Activated CD4-positive, alpha-beta memory T cell treated with anti-CD3 and anti-CD28 coated beads for 36 hours (primary cell): ENCODE measurements around the gene IGFL1. TPM values are rescaled to one million over a fixed set of nuclear protein-coding genes. Genes with fewer than 3 reads are reported as not detected.
A peak's percentile ranks its signal among the peaks of the same experiment; 100 is the strongest.
"Not testable (repeated sequence)": the region's sequence is repeated elsewhere in the genome, so short reads cannot be mapped to it uniquely, and the experiment has no call there.

Source experiments
- CTCF ChIA-PET: fragments of 350-600 bp; sonication (Branson Sonifier 250); formaldehyde crosslinking; loops from one replicate; lab custom pipeline; 2021; ENCODE audit warnings: antibody characterized with exemption, inconsistent platforms; lab: Charles Lee
- POLR2A ChIA-PET: fragments of 350-600 bp; sonication (Branson Sonifier 250); formaldehyde crosslinking; loops from one replicate; lab custom pipeline; 2021; ENCODE audit warnings: antibody characterized with exemption; lab: Charles Lee
- DNase-seq: peaks from one replicate; pipeline ENCODE4 v3.0.0-alpha.2; 2020
- H3K27ac Mint-ChIP-seq: one replicate; pipeline ENCODE4 v1.8.0; 2021; ENCODE audit warnings: mixed read lengths
- H3K27me3 Mint-ChIP-seq: one replicate; pipeline ENCODE4 v1.8.0; 2021; ENCODE audit warnings: mixed read lengths
- H3K36me3 Mint-ChIP-seq: one replicate; pipeline ENCODE4 v1.8.0; 2021; ENCODE audit warnings: mixed read lengths
- H3K4me1 Mint-ChIP-seq: one replicate; pipeline ENCODE4 v1.8.0; 2021; ENCODE audit warnings: low read depth, mixed read lengths
- H3K4me3 Mint-ChIP-seq: one replicate; pipeline ENCODE4 v1.8.0; 2021; ENCODE audit warnings: mild to moderate bottlenecking, mixed read lengths
- H3K9me3 Mint-ChIP-seq: one replicate; pipeline ENCODE4 v1.8.0; 2021; ENCODE audit warnings: mixed read lengths
- intact Hi-C: fragments of 100-400 bp; cut with micrococcal nuclease; formaldehyde crosslinking; loops from one replicate; pipeline ENCODE4 v1.15.1; 2023
- total RNA-seq, 2 experiments: library from RNA; stranded (reverse); gene quantifications; one replicate each; pipeline ENCODE4 v1.2.3, GENCODE V29; 2021

The IGFL1 gene
- total RNA-seq: not detected

DNA sequence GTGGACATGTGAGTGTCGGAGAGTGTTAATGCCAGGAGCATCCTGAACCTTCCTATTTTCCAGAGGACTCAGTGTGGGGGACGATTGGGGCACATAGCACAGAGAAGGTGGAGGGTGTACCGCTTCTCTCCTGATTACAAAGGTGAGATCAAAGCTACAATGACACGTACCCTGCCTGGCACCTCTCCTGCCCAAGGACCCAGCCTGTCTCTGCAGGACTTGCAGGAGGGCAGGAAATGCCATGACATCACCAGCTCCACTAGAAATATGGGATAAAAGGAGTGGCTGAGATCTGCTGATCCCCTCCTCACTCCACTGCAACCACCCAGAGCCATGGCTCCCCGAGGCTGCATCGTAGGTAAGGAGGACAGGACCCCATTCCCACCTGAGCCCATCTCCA, at the start of gene IGFL1:
Gene IGFL1, plus strand, starts transcription at position 301 of the 400 bp plus-strand sequence. Its CDS starts 33 bp downstream, at position 334.
- H3K4me1 Mint-ChIP-seq: peaks cover 5% of the 10 kb centered on the region
- H3K36me3 Mint-ChIP-seq: no peaks in the 10 kb centered on the region
- H3K27ac Mint-ChIP-seq: no peak within 1 kb of the TSS
- H3K9me3 Mint-ChIP-seq: no peaks in the 10 kb centered on the region
- ChIA-PET POLR2A (interaction anchor here (0.5 kb wide), 1 partner anchor 218 kb away, joined by 3 read pairs; no protein-coding TSS in a partner anchor), CTCF (no interaction called here)
- intact Hi-C loops: no loop called here
- H3K27me3 Mint-ChIP-seq: peaks cover 40% of the 10 kb centered on the region
- H3K4me3 Mint-ChIP-seq: no peak within 1 kb of the TSS
- no peak for DNase-seq

DNA sequence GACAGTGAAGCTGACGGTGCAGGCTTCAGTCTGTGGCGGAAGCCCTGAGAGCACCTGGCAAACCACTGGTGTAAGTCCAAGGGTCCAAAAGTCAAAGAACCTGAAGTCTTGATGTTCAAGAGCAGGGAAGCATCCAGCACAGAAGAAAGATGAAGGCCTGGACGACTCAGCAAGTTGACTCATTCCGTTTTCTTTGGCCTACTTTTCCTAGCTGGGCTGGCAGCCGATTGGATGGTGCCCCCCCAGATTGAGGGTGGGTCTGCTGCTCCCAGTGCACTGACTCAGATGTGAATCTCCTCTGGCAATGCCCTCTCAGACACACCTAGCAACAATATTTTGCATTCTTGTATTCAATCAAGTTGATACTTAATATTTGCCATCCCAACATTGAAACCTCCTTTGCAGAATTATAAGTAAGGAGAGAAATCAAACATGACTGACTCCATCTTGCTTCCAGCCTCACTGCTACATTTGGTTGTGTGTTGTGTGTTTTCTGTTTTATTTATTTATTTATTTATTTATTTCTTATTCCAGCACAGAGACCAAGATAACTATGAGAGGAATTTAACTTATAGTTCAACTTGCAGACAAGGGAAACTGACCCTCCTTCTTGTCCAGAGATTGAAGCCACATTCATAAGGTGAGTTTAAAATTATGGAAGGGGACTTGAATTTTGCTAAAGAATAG, 48.7 kb upstream of the IGFL1 start:
- Mint-ChIP-seq H3K27me3 (peaks cover 34% of the 10 kb centered on the region), H3K4me1 (peaks cover 20% of the 10 kb centered on the region), H3K4me3 (no peak overlapping the region), H3K36me3 (no peaks in the 10 kb centered on the region), H3K9me3 (no peaks in the 10 kb centered on the region), H3K27ac (no peak overlapping the region)
- POLR2A ChIA-PET: no interaction called here
- intact Hi-C loops: loop anchor here (5.0 kb wide), 1 partner anchor 81 kb away; no protein-coding TSS in a partner anchor
- CTCF ChIA-PET: no interaction called here
- DNase-seq: no peak

DNA sequence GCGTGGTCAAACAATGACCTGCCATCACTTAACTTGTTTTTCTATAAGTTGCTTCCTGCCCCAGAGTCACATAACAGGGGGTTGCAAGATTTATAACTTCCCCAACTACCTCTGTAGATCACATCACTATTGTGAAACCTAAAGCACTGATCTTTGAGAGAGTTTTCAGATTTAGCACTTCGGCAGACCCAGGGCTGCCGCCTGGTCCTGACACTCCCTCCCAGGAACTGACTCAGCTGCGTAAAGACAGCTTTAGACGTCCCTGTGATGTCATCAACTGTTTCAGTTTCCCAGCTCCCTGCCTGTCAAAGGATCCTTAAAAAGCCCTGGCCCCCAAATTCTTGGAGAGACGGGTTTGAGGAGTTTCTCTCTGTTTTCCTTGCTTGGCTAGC, 48.2 kb upstream of the IGFL1 start:
- Mint-ChIP-seq H3K27ac (no peak overlapping the region), H3K36me3 (no peaks in the 10 kb centered on the region), H3K4me3 (no peak overlapping the region), H3K4me1 (peaks cover 20% of the 10 kb centered on the region), H3K9me3 (no peaks in the 10 kb centered on the region), H3K27me3 (peaks cover 32% of the 10 kb centered on the region)
- intact Hi-C loops: loop anchor here (5.0 kb wide), 1 partner anchor 81 kb away; no protein-coding TSS in a partner anchor
- POLR2A ChIA-PET: no interaction called here
- CTCF ChIA-PET: no interaction called here
- peak; percentile 36 for DNase-seq

DNA sequence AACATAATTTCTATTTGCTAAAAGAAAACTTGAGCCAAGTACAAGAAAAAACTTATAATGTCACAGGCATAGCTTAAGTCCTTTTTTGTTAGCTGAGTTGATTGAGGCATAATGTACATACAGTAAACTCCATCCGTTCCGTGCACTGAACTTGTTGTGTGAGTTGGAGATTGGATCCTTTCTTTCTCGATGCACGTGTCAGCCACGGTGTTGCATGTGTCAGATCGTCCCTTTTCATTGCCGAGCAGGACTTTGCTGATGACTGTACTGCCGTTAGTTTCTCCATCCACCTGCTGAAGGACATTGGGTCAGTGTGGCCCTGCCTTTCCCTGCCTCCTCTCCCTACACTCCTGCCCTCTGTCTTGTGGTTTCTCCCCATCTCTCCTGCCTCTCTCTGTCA, 47.1 kb upstream of the IGFL1 start:
- CTCF ChIA-PET: no interaction called here
- peaks cover 20% of the 10 kb centered on the region for H3K4me1 Mint-ChIP-seq
- peaks cover 37% of the 10 kb centered on the region for H3K27me3 Mint-ChIP-seq
- DNase-seq: no peak
- POLR2A ChIA-PET: no interaction called here
- H3K27ac Mint-ChIP-seq: no peak overlapping the region
- intact Hi-C loops: loop anchor here (5.0 kb wide), 1 partner anchor 80 kb away; no protein-coding TSS in a partner anchor
- no peaks in the 10 kb centered on the region for H3K36me3 Mint-ChIP-seq
- H3K4me3 Mint-ChIP-seq: no peak overlapping the region
- no peaks in the 10 kb centered on the region for H3K9me3 Mint-ChIP-seq

- CTCF ChIA-PET: interaction anchor here (0.6 to 1.9 kb wide), 4 partner anchors 80 to 157 kb away, joined by 3 to 5 read pairs (median 4); no protein-coding TSS in a partner anchor
- H3K27ac Mint-ChIP-seq: peak overlapping the region; percentile 19
- H3K27me3 Mint-ChIP-seq: peaks cover 46% of the 10 kb centered on the region
- POLR2A ChIA-PET, H3K36me3 Mint-ChIP-seq, H3K4me3 Mint-ChIP-seq, DNase-seq, H3K9me3 Mint-ChIP-seq: not testable (repeated sequence)
- peaks cover 20% of the 10 kb centered on the region for H3K4me1 Mint-ChIP-seq
- intact Hi-C loops: loop anchor here (2.0 to 5.0 kb wide), 2 partner anchors 70 to 77 kb away; no protein-coding TSS in a partner anchor
These were observed 44.5 kb upstream of the IGFL1 start for GRCh38 chr19:46184775-46185710.

- ChIA-PET POLR2A (no interaction called here), CTCF (interaction anchor here (1.0 to 1.9 kb wide), 3 partner anchors 78 to 158 kb away, joined by 3 to 5 read pairs (median 4); no protein-coding TSS in a partner anchor)
- DNase-seq: no peak
- H3K27me3 Mint-ChIP-seq: peaks cover 52% of the 10 kb centered on the region
- H3K4me3 Mint-ChIP-seq: no peak overlapping the region
- no peaks in the 10 kb centered on the region for H3K36me3 Mint-ChIP-seq
- H3K9me3 Mint-ChIP-seq: no peaks in the 10 kb centered on the region
- intact Hi-C loops: no loop called here
- H3K27ac Mint-ChIP-seq: no peak overlapping the region
- peaks cover 18% of the 10 kb centered on the region for H3K4me1 Mint-ChIP-seq
These were observed 43.3 kb upstream of the IGFL1 start for GRCh38 chr19:46186101-46186716.

DNA sequence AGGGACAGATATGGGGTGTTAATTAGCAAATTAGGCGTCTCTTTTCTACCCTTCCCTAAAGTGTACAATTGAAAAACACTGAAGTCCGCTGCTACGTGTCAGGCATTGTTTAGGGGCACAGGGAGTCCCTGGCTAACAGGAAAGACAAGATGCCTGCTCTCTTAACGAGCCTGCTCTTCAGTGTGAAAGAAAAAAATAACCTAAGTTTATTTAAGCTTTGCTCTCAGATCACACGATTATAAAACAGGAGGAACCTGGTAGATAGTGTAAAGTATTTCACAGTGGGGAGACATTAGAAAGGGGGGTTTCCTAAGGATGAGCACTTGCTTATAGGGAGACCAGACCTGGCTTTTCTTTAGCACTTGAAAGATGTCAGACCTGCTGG, 42.8 kb upstream of the IGFL1 start:
- peaks cover 53% of the 10 kb centered on the region for H3K27me3 Mint-ChIP-seq
- H3K36me3 Mint-ChIP-seq: no peaks in the 10 kb centered on the region
- no peak for DNase-seq
- ChIA-PET POLR2A (interaction anchor here (0.6 kb wide), 1 partner anchor 232 kb away, joined by 4 read pairs; no protein-coding TSS in a partner anchor), CTCF (interaction anchor here (1.0 to 1.9 kb wide), 2 partner anchors 77 to 104 kb away, joined by 3 to 5 read pairs; no protein-coding TSS in a partner anchor)
- intact Hi-C loops: no loop called here
- no peaks in the 10 kb centered on the region for H3K9me3 Mint-ChIP-seq
- H3K4me1 Mint-ChIP-seq: peaks cover 13% of the 10 kb centered on the region
- H3K27ac Mint-ChIP-seq: no peak overlapping the region
- H3K4me3 Mint-ChIP-seq: no peak overlapping the region

GRCh38 chr19:46189971-46190888, 39.3 kb upstream of the IGFL1 start:
- H3K9me3 Mint-ChIP-seq: no peaks in the 10 kb centered on the region
- CTCF ChIA-PET: interaction anchor here (0.6 to 4.7 kb wide), 8 partner anchors 13 to 162 kb away, joined by 3 to 81 read pairs (median 7); no protein-coding TSS in a partner anchor

DNA sequence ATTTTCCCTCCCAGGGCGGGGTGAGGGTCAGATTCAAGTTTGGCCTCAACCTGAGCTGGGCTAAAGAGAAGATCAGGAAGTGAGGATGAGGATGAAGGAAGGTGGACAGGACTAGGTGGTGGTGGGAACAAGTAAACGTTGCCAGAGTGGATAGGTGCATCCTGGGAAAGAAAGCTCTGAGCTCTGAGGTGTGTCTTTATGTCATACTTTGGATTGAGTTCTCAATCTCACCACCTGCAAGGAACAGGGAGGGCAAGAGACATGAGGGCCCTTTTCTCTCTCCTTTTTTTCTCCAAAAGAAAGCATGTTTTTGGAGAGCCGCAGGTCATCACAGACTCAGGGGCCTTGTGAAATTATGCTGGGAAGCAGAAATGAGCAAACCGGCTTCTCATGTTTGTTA, 38.2 kb upstream of the IGFL1 start:
- Mint-ChIP-seq H3K27ac (no peak overlapping the region), H3K4me1 (peaks cover 2% of the 10 kb centered on the region), H3K4me3 (no peak overlapping the region), H3K36me3 (no peaks in the 10 kb centered on the region), H3K27me3 (peaks cover 54% of the 10 kb centered on the region), H3K9me3 (no peaks in the 10 kb centered on the region)
- DNase-seq: no peak
- ChIA-PET CTCF (interaction anchor here (0.9 to 4.7 kb wide), 5 partner anchors 73 to 164 kb away, joined by 3 to 81 read pairs (median 8); no protein-coding TSS in a partner anchor), POLR2A (no interaction called here)
- intact Hi-C loops: loop anchor here (5.0 kb wide), 1 partner anchor 76 kb away; no protein-coding TSS in a partner anchor

More at GRCh38 chr19:46189971-46190888, 39.3 kb upstream of the IGFL1 start:
- intact Hi-C loops: loop anchor here (1.0 to 5.0 kb wide), 4 partner anchors 77 to 161 kb away; no protein-coding TSS in a partner anchor
- POLR2A ChIA-PET: no interaction called here
- DNase-seq: no peak
- Mint-ChIP-seq H3K4me3 (no peak overlapping the region), H3K27ac (no peak overlapping the region), H3K27me3 (peaks cover 50% of the 10 kb centered on the region), H3K4me1 (peaks cover 7% of the 10 kb centered on the region), H3K36me3 (no peaks in the 10 kb centered on the region)

DNA sequence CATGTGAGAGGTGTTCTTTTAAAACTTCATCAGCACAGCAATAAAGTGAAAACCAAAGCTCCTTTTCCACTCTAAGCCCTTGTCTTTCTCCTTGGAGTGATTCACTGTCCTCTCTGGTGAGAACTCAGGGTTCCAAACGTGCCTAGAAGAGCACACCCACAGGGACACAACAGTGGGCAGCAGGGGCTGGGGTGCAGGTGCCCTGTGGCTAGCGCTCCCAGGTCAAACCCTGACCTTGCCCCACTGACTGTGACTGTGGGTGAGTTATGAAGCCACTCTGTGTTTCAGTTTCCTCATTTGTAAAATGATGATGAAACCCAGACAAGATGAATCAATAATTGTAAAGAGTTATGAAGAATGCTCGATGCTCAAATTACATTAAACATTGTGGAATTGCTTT, 37.6 kb upstream of the IGFL1 start:
- peaks cover 2% of the 10 kb centered on the region for H3K4me1 Mint-ChIP-seq
- no peak overlapping the region for H3K4me3 Mint-ChIP-seq
- peaks cover 55% of the 10 kb centered on the region for H3K27me3 Mint-ChIP-seq
- no peak overlapping the region for H3K27ac Mint-ChIP-seq
- H3K9me3 Mint-ChIP-seq: no peaks in the 10 kb centered on the region
- intact Hi-C loops: loop anchor here (5.0 kb wide), 1 partner anchor 75 kb away; no protein-coding TSS in a partner anchor
- ChIA-PET POLR2A (no interaction called here), CTCF (interaction anchor here (0.9 to 4.7 kb wide), 5 partner anchors 73 to 165 kb away, joined by 3 to 81 read pairs (median 8); no protein-coding TSS in a partner anchor)
- H3K36me3 Mint-ChIP-seq: no peaks in the 10 kb centered on the region
- no peak for DNase-seq
